A673 (cell line): ENCODE data around the gene CCDC88C. TPM values are rescaled to one million over a fixed set of nuclear protein-coding genes. Genes with fewer than 3 reads are reported as not detected.

Experiments used
- BruUV-seq: library from RNA; stranded (reverse); fragments of 400-500 nt; replicated peaks from 2 replicates; lab custom pipeline; 2021; lab: Mats Ljungman, UMichigan
- CTCF ChIA-PET: fragments of 300-600 bp; sonication (Branson Sonifier 250); formaldehyde crosslinking; loops from one replicate; lab custom pipeline; 2022; ENCODE audit warnings: antibody characterized with exemption; lab: Charles Lee
- POLR2A ChIA-PET: fragments of 300-600 bp; sonication (Branson Sonifier 250); formaldehyde crosslinking; loops from one replicate; lab custom pipeline; 2022; ENCODE audit warnings: antibody characterized with exemption; ENCODE audit not compliant: low non-redundant PET; lab: Charles Lee
- DNase-seq: peaks from one replicate; pipeline ENCODE4 v3.0.0-alpha.2; 2015; ENCODE audit warnings: low spot score
- H3K27ac ChIP-seq: fragments of 200-600 bp; sonication (generic); 2 replicates; pipeline ENCODE4 v1.5.1; 2016; ENCODE audit warnings: mixed run types, low read depth, mild to moderate bottlenecking, mixed read lengths, antibody characterized with exemption, low read length; ENCODE audit not compliant: poor library complexity, severe bottlenecking
- H3K27me3 ChIP-seq: fragments of 200-600 bp; sonication (generic); replicated peaks from 2 replicates; pipeline ENCODE4 v1.6.1; 2017; ENCODE audit warnings: mixed run types, low read depth, mild to moderate bottlenecking, mixed read lengths, antibody characterized with exemption, low read length; ENCODE audit not compliant: insufficient read depth, poor library complexity
- H3K36me3 ChIP-seq: fragments of 200-600 bp; sonication (generic); 2 replicates; pipeline ENCODE4 v1.6.1; 2016; ENCODE audit warnings: mixed run types, mild to moderate bottlenecking, mixed read lengths, antibody characterized with exemption, low read length; ENCODE audit not compliant: insufficient read depth, poor library complexity, severe bottlenecking
- H3K4me1 ChIP-seq: fragments of 200-600 bp; sonication (generic); 2 replicates; pipeline ENCODE4 v1.6.1; 2017; ENCODE audit warnings: mixed run types, mild to moderate bottlenecking, mixed read lengths, antibody characterized with exemption, low read length; ENCODE audit not compliant: insufficient read depth, poor library complexity, severe bottlenecking
- H3K4me3 ChIP-seq: fragments of 200-600 bp; sonication (generic); 2 replicates; pipeline ENCODE4 v1.5.1; 2016; ENCODE audit warnings: low read depth, mixed run types, mild to moderate bottlenecking, mixed read lengths, low read length; ENCODE audit not compliant: poor library complexity, severe bottlenecking
- H3K9me3 ChIP-seq: fragments of 200-600 bp; sonication (generic); 2 replicates; pipeline ENCODE4 v1.6.1; 2016; ENCODE audit warnings: mixed run types, low read depth, mild to moderate bottlenecking, mixed read lengths, antibody characterized with exemption, low read length; ENCODE audit not compliant: poor library complexity, severe bottlenecking
- CTCF ChIP-seq: fragments of 300-800, 200-600 bp; sonication (generic); conservative IDR thresholded peaks from 2 replicates; pipeline ENCODE4 v1.5.1; 2017; ENCODE audit warnings: low read depth, mild to moderate bottlenecking, antibody characterized with exemption, low read length, moderate library complexity, mixed read lengths
- EZH2 ChIP-seq: fragments of 200-600 bp; sonication (generic); IDR thresholded peaks from 2 replicates; pipeline ENCODE4 v1.6.1; 2017; ENCODE audit warnings: borderline replicate concordance, low read depth, mild to moderate bottlenecking, mixed read lengths, antibody characterized with exemption, low read length; ENCODE audit not compliant: poor library complexity, severe bottlenecking
- intact Hi-C: fragments of 100-400 bp; cut with micrococcal nuclease; formaldehyde crosslinking; loops from one replicate; pipeline ENCODE4 v1.10.0; 2022; ENCODE audit not compliant: unreplicated experiment
- total RNA-seq: library from RNA; stranded (reverse); gene quantifications from 2 replicates; pipeline ENCODE4 v1.2.3, GENCODE V29; 2021

CCDC88C gene
- total RNA-seq, 1 experiment from 2014 or later = 49.1 TPM

GRCh38 chr14:91331721-91332120, 85.9 kb downstream of the CCDC88C start:
- no peak overlapping the region for H3K27ac ChIP-seq
- BruUV-seq = no TSS peak
- H3K9me3 ChIP-seq = no peaks in the 10 kb centered on the region
- ChIA-PET POLR2A (no interaction called here), CTCF (no interaction called here)
- no peaks in the 10 kb centered on the region for H3K4me1 ChIP-seq
- no peak for TF ChIP-seq CTCF
- TF ChIP-seq EZH2 = no peak
- DNase-seq = no peak
- intact Hi-C loops = no loop called here
- H3K27me3 ChIP-seq = no peaks in the 10 kb centered on the region
- H3K4me3 ChIP-seq = no peak overlapping the region
- no peaks in the 10 kb centered on the region for H3K36me3 ChIP-seq

GRCh38 chr14:91330856-91331255, 86.8 kb downstream of the CCDC88C start:
- Histone ChIP-seq H3K27ac (no peak overlapping the region), H3K4me1 (no peaks in the 10 kb centered on the region), H3K4me3 (no peak overlapping the region), H3K36me3 (no peaks in the 10 kb centered on the region), H3K27me3 (no peaks in the 10 kb centered on the region), H3K9me3 (no peaks in the 10 kb centered on the region)
- ChIA-PET POLR2A (no interaction called here), CTCF (no interaction called here)
- intact Hi-C loops = no loop called here
- DNase-seq = no peak
- no TSS peak for BruUV-seq
- TF ChIP-seq CTCF (no peak), EZH2 (no peak)

- no peak for DNase-seq
- no peaks in the 10 kb centered on the region for H3K4me1 ChIP-seq
- no peaks in the 10 kb centered on the region for H3K27me3 ChIP-seq
- TF ChIP-seq CTCF = no peak
- TF ChIP-seq EZH2 = no peak
- no peaks in the 10 kb centered on the region for H3K9me3 ChIP-seq
- H3K4me3 ChIP-seq = no peak overlapping the region
- ChIA-PET POLR2A (no interaction called here), CTCF (no interaction called here)
- intact Hi-C loops = no loop called here
- no TSS peak for BruUV-seq
- no peak overlapping the region for H3K27ac ChIP-seq
- no peaks in the 10 kb centered on the region for H3K36me3 ChIP-seq
Observed at GRCh38 chr14:91330096-91330696, 87.4 kb downstream of the CCDC88C start.
